ENCODE measurements around the gene EPAS1. TPM values are rescaled to one million over a fixed set of nuclear protein-coding genes. Genes with fewer than 3 reads are reported as not detected.

EPAS1 gene
- total RNA-seq, 1 donor from 2014 or later, result 0.15 TPM

DNA sequence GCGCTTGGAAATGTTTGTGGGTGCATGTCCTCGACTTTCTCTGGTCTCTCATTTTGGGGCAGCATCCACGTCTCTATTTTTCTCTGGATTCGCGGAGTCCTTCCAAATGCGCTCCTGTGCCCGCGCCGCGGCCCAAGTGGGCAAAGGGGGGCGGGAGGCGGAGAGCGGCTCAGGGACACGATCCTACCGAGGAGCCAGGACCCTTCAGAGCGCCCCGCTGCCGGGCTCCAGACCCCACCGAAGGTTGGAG, 990 bp downstream of the EPAS1 start:
- Mint-ChIP-seq H3K4me1 (peaks cover 22% of the 10 kb centered on the region), H3K4me3 (peak overlapping the region; percentile 87), H3K27ac (no peak overlapping the region), H3K9me3 (peaks cover 3% of the 10 kb centered on the region), H3K27me3 (ENCODE audit: insufficient read depth, low read depth) (peaks cover 77% of the 10 kb centered on the region), H3K36me3 (no peaks in the 10 kb centered on the region)
- H3K4me3 ChIP-seq, result peak overlapping the region; percentile 62
- no peak overlapping the region for H2AFZ ChIP-seq (replicated peaks)
- peaks cover 15% of the 10 kb centered on the region for H3F3A ChIP-seq (ENCODE audit: low read depth)
- no peak overlapping the region for H3K27ac ChIP-seq
- H3K9ac ChIP-seq, result no peak overlapping the region
- H3K36me3 ChIP-seq, result no peaks in the 10 kb centered on the region
- peak overlapping the region; percentile 96 for H3K4me2 ChIP-seq
- H3K79me2 ChIP-seq (ENCODE audit: low read depth), result no peaks in the 10 kb centered on the region
- peaks cover 89% of the 10 kb centered on the region for H3K27me3 ChIP-seq
- TF ChIP-seq EZH2phosphoT487 (IDR thresholded peaks at IDR 0.05) (no peak), EZH2 (IDR thresholded peaks at IDR 0.05) (peak; percentile 84)
- H4K20me1 ChIP-seq (ENCODE audit: low read depth), result peaks cover 33% of the 10 kb centered on the region
- no peaks in the 10 kb centered on the region for H3K4me1 ChIP-seq
- H3K9me3 ChIP-seq (ENCODE audit: low read depth), result no peaks in the 10 kb centered on the region
- DNase-seq (ENCODE audit: low spot score), result no peak

- no peaks in the 10 kb centered on the region for H3K36me3 Mint-ChIP-seq
- Histone ChIP-seq H3K27me3 (peaks cover 94% of the 10 kb centered on the region), H3K4me1 (no peaks in the 10 kb centered on the region), H2AFZ (replicated peaks) (peak overlapping the region; percentile 83), H3K27ac (no peak overlapping the region), H3K79me2 (ENCODE audit: low read depth) (no peaks in the 10 kb centered on the region), H3F3A (ENCODE audit: low read depth) (peaks cover 15% of the 10 kb centered on the region), H3K36me3 (no peaks in the 10 kb centered on the region), H3K9ac (no peak overlapping the region), H3K4me3 (peak overlapping the region; percentile 62), H4K20me1 (ENCODE audit: low read depth) (peaks cover 33% of the 10 kb centered on the region), H3K9me3 (ENCODE audit: low read depth) (no peaks in the 10 kb centered on the region), H3K4me2 (peak overlapping the region; percentile 96)
- H3K27me3 Mint-ChIP-seq (ENCODE audit: insufficient read depth, low read depth), result peaks cover 79% of the 10 kb centered on the region
- peak overlapping the region; percentile 87 for H3K4me3 Mint-ChIP-seq
- peak; percentile 58 for DNase-seq (ENCODE audit: low spot score)
- H3K4me1 Mint-ChIP-seq, result peaks cover 22% of the 10 kb centered on the region
- peaks cover 3% of the 10 kb centered on the region for H3K9me3 Mint-ChIP-seq
- peak; percentile 87 for TF ChIP-seq EZH2phosphoT487 (IDR thresholded peaks at IDR 0.05)
- TF ChIP-seq CTCF (IDR thresholded peaks at IDR 0.05), result no peak
- no peak for TF ChIP-seq EZH2 (IDR thresholded peaks at IDR 0.05)
- no peak overlapping the region for H3K27ac Mint-ChIP-seq
Observed at GRCh38 chr2:46298522-46299353, 1.5 kb downstream of the EPAS1 start.

DNA sequence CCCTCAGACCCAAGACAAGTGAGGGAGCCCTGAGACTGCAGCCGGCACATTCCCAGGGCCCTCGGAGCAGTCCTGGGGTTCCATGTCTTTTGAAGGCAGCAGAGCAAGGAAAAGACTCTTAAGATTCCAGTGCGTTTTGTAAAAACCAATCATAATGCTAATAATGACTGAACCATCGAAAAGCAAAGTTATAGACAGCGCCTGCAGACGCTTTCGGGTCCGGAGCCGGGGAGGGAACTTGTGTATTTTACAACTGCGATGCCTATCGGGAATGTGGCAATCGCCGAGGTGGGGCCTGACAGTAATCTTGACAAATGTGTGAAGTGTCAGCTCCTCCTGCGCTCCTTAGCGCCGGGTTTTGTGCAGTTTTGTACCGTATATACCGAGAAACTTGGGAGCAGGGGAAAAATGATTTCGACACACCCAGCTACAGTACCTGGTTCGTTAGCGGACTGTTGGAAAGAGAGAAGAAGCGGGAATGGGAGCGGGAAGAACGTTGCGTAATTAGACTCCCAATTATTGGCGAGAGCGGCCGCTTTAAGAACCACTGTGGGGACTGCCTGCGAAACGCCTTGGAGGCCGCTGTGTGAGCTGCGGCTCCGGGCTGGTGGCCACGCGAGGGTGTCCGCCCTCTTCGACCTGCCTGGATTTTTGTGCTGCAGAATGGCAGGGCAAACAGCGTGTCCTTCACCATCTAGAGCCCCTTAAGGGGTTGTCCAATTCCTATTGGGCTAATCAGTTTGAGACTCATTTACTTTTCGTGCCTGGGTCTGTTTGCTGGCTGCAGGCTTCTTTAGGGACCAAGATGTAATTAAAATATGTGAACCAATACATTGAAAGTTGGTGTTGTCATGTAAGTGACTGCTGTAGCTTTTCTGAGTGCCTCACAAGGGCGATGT, 2.4 kb downstream of the EPAS1 start:
- no peak overlapping the region for H3K9ac ChIP-seq
- no peak overlapping the region for H3K27ac Mint-ChIP-seq
- H3K9me3 ChIP-seq (ENCODE audit: low read depth), result no peaks in the 10 kb centered on the region
- peak overlapping the region; percentile 62 for H3K4me3 ChIP-seq
- peaks cover 77% of the 10 kb centered on the region for H3K27me3 Mint-ChIP-seq (ENCODE audit: insufficient read depth, low read depth)
- peak overlapping the region; percentile 96 for H3K4me2 ChIP-seq
- TF ChIP-seq EZH2 (IDR thresholded peaks at IDR 0.05) (peak; percentile 97), CTCF (IDR thresholded peaks at IDR 0.05) (no peak), EZH2phosphoT487 (IDR thresholded peaks at IDR 0.05) (peak; percentile 79)
- peaks cover 90% of the 10 kb centered on the region for H3K27me3 ChIP-seq
- H3K36me3 ChIP-seq, result no peaks in the 10 kb centered on the region
- peak; percentile 68 for DNase-seq (ENCODE audit: low spot score)
- no peaks in the 10 kb centered on the region for H3K36me3 Mint-ChIP-seq
- H3K27ac ChIP-seq, result no peak overlapping the region
- H4K20me1 ChIP-seq (ENCODE audit: low read depth), result peaks cover 33% of the 10 kb centered on the region
- H3F3A ChIP-seq (ENCODE audit: low read depth), result peaks cover 15% of the 10 kb centered on the region
- peaks cover 23% of the 10 kb centered on the region for H3K4me1 Mint-ChIP-seq
- H3K9me3 Mint-ChIP-seq, result peaks cover 3% of the 10 kb centered on the region
- H2AFZ ChIP-seq (replicated peaks), result peak overlapping the region; percentile 83
- H3K4me3 Mint-ChIP-seq, result peak overlapping the region; percentile 87
- no peaks in the 10 kb centered on the region for H3K4me1 ChIP-seq
- H3K79me2 ChIP-seq (ENCODE audit: low read depth), result no peaks in the 10 kb centered on the region
